ENCODE results near the gene IGSF21. TPM values are rescaled to one million over a fixed set of nuclear protein-coding genes. Genes with fewer than 3 reads are reported as not detected.

IGSF21 gene
- total and polyA plus RNA-seq, 10 of the 15 experiments (the other 5 are each of a cell fraction or from before 2014, with no cell fraction given), result 0.03 to 0.49 TPM; not detected in 8

DNA sequence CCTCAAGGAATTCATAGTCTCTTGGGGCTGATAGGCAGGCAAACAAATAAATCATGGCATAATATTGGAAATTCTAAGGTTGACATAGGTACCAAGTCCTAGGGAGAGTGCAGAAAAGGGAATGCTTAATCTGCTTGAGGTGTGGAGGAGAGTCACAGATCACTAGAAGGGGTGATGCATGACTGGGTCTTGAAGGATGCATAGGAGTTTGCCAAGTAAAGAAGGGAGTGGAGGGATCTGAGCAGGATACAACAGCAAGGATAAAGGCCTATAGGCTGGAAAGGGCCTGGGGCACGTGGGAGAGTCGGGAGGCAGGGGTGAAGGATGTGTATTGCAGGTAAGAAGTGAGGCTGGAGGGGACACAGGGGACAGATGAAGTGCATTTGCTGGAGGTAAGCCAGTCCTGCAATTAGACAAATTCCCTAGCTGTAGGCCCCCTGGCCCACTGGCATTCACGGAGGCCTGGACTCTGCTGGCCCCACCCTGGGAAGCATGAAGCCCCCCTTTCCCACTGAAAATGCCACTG lies 15.9 kb downstream of the IGSF21 start:
- ChIA-PET CTCF (no interaction called here), SMC1A (ENCODE audit: uncharacterized antibody, unreplicated experiment) (no interaction called here), POLR2A (no interaction called here), RAD21 (ENCODE audit: unreplicated experiment) (no interaction called here)
- no peak overlapping the region for H3K27ac ChIP-seq (ENCODE audit: control insufficient read depth, insufficient read depth)
- no peaks in the 10 kb centered on the region for H3K9me3 ChIP-seq (replicated peaks; ENCODE audit: control insufficient read depth, insufficient read depth, low read length)
- no peaks in the 10 kb centered on the region for H4K20me1 ChIP-seq (ENCODE audit: control insufficient read depth, insufficient read depth)
- DNase-seq (ENCODE audit: low read depth, low spot score) (no peak), ATAC-seq (no peak), FAIRE-seq (no peak)
- H3K9ac ChIP-seq (ENCODE audit: control insufficient read depth, insufficient read depth, low read length), result no peak overlapping the region
- H3K4me2 ChIP-seq (ENCODE audit: control insufficient read depth, insufficient read depth), result no peak overlapping the region
- intact Hi-C loops (cut with micrococcal nuclease; ENCODE audit: unreplicated experiment), result no loop called here
- H2AFZ ChIP-seq (ENCODE audit: control insufficient read depth, low read depth, low read length), result no peak overlapping the region
- H3K27me3 ChIP-seq (replicated peaks in 1 of 2; ENCODE audit: control insufficient read depth in 2 of 2, insufficient read depth in 2 of 2, low read length in 1 of 2), result peaks cover 0 to 2% of the 10 kb centered on the region in 2 experiments; a peak in 1 of 4 replicates
- no peak for TF ChIP-seq POLR2AphosphoS2 (IDR thresholded peaks at IDR 0.05; ENCODE audit: low read depth, low read length)
- no peak for TF ChIP-seq CTCF (IDR thresholded peaks at IDR 0.05 in 2 of 3, conservative IDR thresholded peaks at IDR 0.05 in 1 of 3; ENCODE audit: control insufficient read depth in 2 of 3, extremely low read depth in 1 of 3, insufficient read depth in 1 of 3, low read depth in 3 of 3, low read length in 3 of 3)
- no peak for TF ChIP-seq RELB (IDR thresholded peaks at IDR 0.05; ENCODE audit: low read depth)
- no peak for TF ChIP-seq FOS (IDR thresholded peaks at IDR 0.05; ENCODE audit: borderline replicate concordance, extremely low read depth, insufficient read length)
- TF ChIP-seq BCL3 (IDR thresholded peaks at IDR 0.05; ENCODE audit: borderline replicate concordance, insufficient read depth, low read depth, low read length, poor library complexity, severe bottlenecking), result no peak
- TF ChIP-seq FOXM1 (IDR thresholded peaks at IDR 0.05; ENCODE audit: low read depth, low read length), result no peak
- no peak for TF ChIP-seq SUPT20H (IDR thresholded peaks at IDR 0.05; ENCODE audit: borderline replicate concordance, control insufficient read depth, low read depth, low read length)
- no peak for TF ChIP-seq SPI1 (IDR thresholded peaks at IDR 0.05; ENCODE audit: borderline replicate concordance, insufficient read depth, low read depth, low read length)
- no peak for TF ChIP-seq TBL1XR1 (IDR thresholded peaks at IDR 0.05; ENCODE audit: low read depth, low read length)
- no peak for TF ChIP-seq RB1 (IDR thresholded peaks at IDR 0.05; ENCODE audit: borderline replicate concordance)
- H3K36me3 ChIP-seq (ENCODE audit: control insufficient read depth in 2 of 2, insufficient read depth in 2 of 2, low read length in 1 of 2), result no peaks in the 10 kb centered on the region
- WGBS (ENCODE audit: insufficient coverage, insufficient replicate concordance, low lambda C conversion rate, missing lambda C conversion rate), result 0% methylated on average over 3 of the region's 3 CpGs
- H3K4me3 ChIP-seq, result no peak overlapping the region
- in situ Hi-C loops (cut with MboI), result no loop called here
- no TSS peak for BruUV-seq (replicated peaks)
- H3K4me1 ChIP-seq (ENCODE audit: control insufficient read depth, insufficient read depth, low read length), result no peaks in the 10 kb centered on the region
- H3K79me2 ChIP-seq (ENCODE audit: control insufficient read depth, insufficient read depth, low read length), result no peaks in the 10 kb centered on the region

Data from GM12878 (cell line).